H1 (cell line): ENCODE measurements around the gene SMIM9. TPM values are rescaled to one million over a fixed set of nuclear protein-coding genes. Genes with fewer than 3 reads are reported as not detected.

Source experiments
- CTCF ChIA-PET: fragments of 300-600 bp; sonication (Branson Sonifier 250); formaldehyde crosslinking; loops from one replicate; lab custom pipeline; 2021; ENCODE audit not compliant: partially characterized antibody; lab: Charles Lee
- POLR2A ChIA-PET: fragments of 300-600 bp; sonication (Branson Sonifier 250); formaldehyde crosslinking; loops from one replicate; lab custom pipeline; 2021; ENCODE audit warnings: inconsistent platforms; ENCODE audit not compliant: partially characterized antibody; lab: Charles Lee
- DNase-seq, 2 experiments: peaks; one replicate each; pipeline versions ENCODE4 v3.0.0 to v3.0.0-alpha.2; 2010 to 2022; ENCODE audit warnings: low spot score in 2 of 2, low read depth in 1 of 2, mixed read lengths in 1 of 2
- FAIRE-seq: peaks from 2 replicates; lab custom pipeline; 2011; peaks lifted over from hg19 to GRCh38; lab: Jason Lieb, UNC
- H2AFZ ChIP-seq: 2 replicates; pipeline ENCODE4 v1.8.1; 2012; ENCODE audit warnings: low read length, inconsistent platforms
- H2AK5ac ChIP-seq: 2 replicates; pipeline ENCODE4 v1.6.1; 2013; ENCODE audit warnings: low read depth, low read length
- H2BK120ac ChIP-seq: replicated peaks from 2 replicates; pipeline ENCODE3; 2013; ENCODE audit warnings: low read depth, low read length, inconsistent platforms
- H2BK12ac ChIP-seq: 2 replicates; pipeline ENCODE4 v1.6.1; 2013; ENCODE audit warnings: low read depth, low read length
- H2BK15ac ChIP-seq: 2 replicates; pipeline ENCODE4 v1.6.1; 2013; ENCODE audit warnings: low read length
- H2BK20ac ChIP-seq: 2 replicates; pipeline ENCODE4 v1.6.1; 2013; ENCODE audit warnings: low read length
- H2BK5ac ChIP-seq: 2 replicates; pipeline ENCODE4 v1.6.1; 2013; ENCODE audit warnings: low read depth, low read length
- H3K14ac ChIP-seq: 2 replicates; pipeline ENCODE4 v1.6.1; 2013; ENCODE audit warnings: inconsistent platforms; ENCODE audit not compliant: insufficient read length
- H3K18ac ChIP-seq: 2 replicates; pipeline ENCODE4 v1.6.1; 2013; ENCODE audit warnings: low read length; ENCODE audit errors: extremely low read depth
- H3K23ac ChIP-seq: 2 replicates; pipeline ENCODE4 v1.6.1; 2013; ENCODE audit warnings: inconsistent platforms; ENCODE audit not compliant: insufficient read length
- H3K23me2 ChIP-seq: 2 replicates; pipeline ENCODE4 v1.6.1; 2013; ENCODE audit warnings: low read depth, low read length
- H3K27ac ChIP-seq: 2 replicates; pipeline ENCODE4 v1.6.1; 2011; ENCODE audit warnings: low read depth, low read length, inconsistent platforms
- H3K27me3 ChIP-seq, 4 experiments: replicated peaks in 1 of 4; 1 replicate in 1 of 4; 2 replicates in 3 of 4; pipeline versions ENCODE4 v1.6.1 to v1.8.1; 2011 to 2013; ENCODE audit warnings: low read length in 3 of 4, mild to moderate bottlenecking in 3 of 4, inconsistent platforms in 2 of 4, mixed read lengths in 2 of 4, moderate library complexity in 1 of 4; ENCODE audit not compliant: control insufficient read depth in 3 of 4, insufficient read depth in 3 of 4; ENCODE audit errors: extremely low read depth in 1 of 4
- H3K36me3 ChIP-seq, 4 experiments: 2 replicates each; pipeline versions ENCODE4 v1.6.1 to v1.8.1; 2011 to 2013; ENCODE audit warnings: mild to moderate bottlenecking in 4 of 4, low read length in 3 of 4, moderate library complexity in 2 of 4, control low read depth in 1 of 4, inconsistent platforms in 1 of 4; ENCODE audit not compliant: insufficient read depth in 4 of 4, control insufficient read depth in 2 of 4
- H3K4ac ChIP-seq: replicated peaks from 2 replicates; pipeline ENCODE3; 2013; ENCODE audit warnings: low read length, low read depth, mixed read lengths, inconsistent platforms; ENCODE audit not compliant: insufficient read length
- H3K4me1 ChIP-seq, 4 experiments: replicated peaks in 1 of 4; 1 replicate in 1 of 4; 2 replicates in 3 of 4; pipeline versions ENCODE4 v1.6.1 to v1.8.1; 2011 to 2013; ENCODE audit warnings: low read length in 3 of 4, inconsistent platforms in 2 of 4, mixed read lengths in 1 of 4; ENCODE audit not compliant: insufficient read depth in 4 of 4, control insufficient read depth in 3 of 4
- H3K4me2 ChIP-seq, 2 experiments: 2 replicates each; pipeline versions ENCODE4 v1.6.1 to v1.8.1; 2011 to 2013; ENCODE audit warnings: low read depth in 2 of 2, low read length in 2 of 2, control low read depth in 1 of 2, inconsistent platforms in 1 of 2, mild to moderate bottlenecking in 1 of 2; ENCODE audit not compliant: insufficient read depth in 1 of 2
- H3K4me3 ChIP-seq, 4 experiments: fragments of 200-600, 300-600 bp in 1 of 4; sonication (generic), shearing (Covaris generic), sonication (Bioruptor Twin) in 1 of 4; 2 replicates each; pipeline versions ENCODE4 v1.5.1 to v1.8.1; 2011 to 2016; ENCODE audit warnings: low read length in 4 of 4, low read depth in 3 of 4, control low read depth in 2 of 4, inconsistent platforms in 2 of 4, mild to moderate bottlenecking in 2 of 4, mixed read lengths in 1 of 4, moderate library complexity in 1 of 4; ENCODE audit not compliant: insufficient read depth in 2 of 4; ENCODE audit errors: extremely low read depth in 1 of 4
- H3K56ac ChIP-seq: replicated peaks from 2 replicates; pipeline ENCODE3; 2013; ENCODE audit warnings: low read depth, mild to moderate bottlenecking, mixed read lengths, low read length, inconsistent platforms; ENCODE audit not compliant: insufficient read length
- H3K79me1 ChIP-seq: 2 replicates; pipeline ENCODE4 v1.6.1; 2013; ENCODE audit warnings: low read depth, low read length, control low read depth
- H3K79me2 ChIP-seq, 2 experiments: 2 replicates each; pipeline versions ENCODE4 v1.6.1 to v1.8.1; 2012 to 2013; ENCODE audit warnings: low read length in 2 of 2, mild to moderate bottlenecking in 2 of 2, inconsistent platforms in 1 of 2; ENCODE audit not compliant: insufficient read depth in 2 of 2, control insufficient read depth in 1 of 2
- H3K9ac ChIP-seq, 4 experiments: replicated peaks in 1 of 4; 1 replicate in 1 of 4; 2 replicates in 3 of 4; pipeline versions ENCODE4 v1.6.1 to v1.8.1; 2011 to 2013; ENCODE audit warnings: low read depth in 3 of 4, low read length in 3 of 4, control low read depth in 2 of 4, mild to moderate bottlenecking in 2 of 4, moderate library complexity in 2 of 4, inconsistent platforms in 1 of 4; ENCODE audit errors: extremely low read depth in 1 of 4
- H3K9me3 ChIP-seq, 2 experiments: 2 replicates each; pipeline versions ENCODE4 v1.6.1 to v1.8.1; 2012 to 2013; ENCODE audit warnings: mild to moderate bottlenecking in 2 of 2, moderate library complexity in 2 of 2, control low read depth in 1 of 2, inconsistent platforms in 1 of 2, low read depth in 1 of 2, low read length in 1 of 2, mixed read lengths in 1 of 2; ENCODE audit not compliant: insufficient read depth in 2 of 2
- H4K20me1 ChIP-seq, 2 experiments: replicated peaks in 1 of 2; 2 replicates each; pipeline versions ENCODE3 to v1.8.1; 2011 to 2013; ENCODE audit warnings: inconsistent platforms in 2 of 2, low read length in 2 of 2, mild to moderate bottlenecking in 1 of 2; ENCODE audit not compliant: insufficient read depth in 2 of 2, control insufficient read depth in 1 of 2
- H4K5ac ChIP-seq: 2 replicates; pipeline ENCODE4 v1.6.1; 2013; ENCODE audit warnings: low read length, low read depth, mixed read lengths, inconsistent platforms; ENCODE audit not compliant: insufficient read length
- H4K8ac ChIP-seq: 2 replicates; pipeline ENCODE4 v1.8.0; 2013; ENCODE audit warnings: mild to moderate bottlenecking, moderate library complexity, low read length, inconsistent platforms; ENCODE audit not compliant: insufficient read depth; ENCODE audit errors: extremely low read depth
- H4K91ac ChIP-seq: replicated peaks from 2 replicates; pipeline ENCODE3; 2013; ENCODE audit warnings: low read length, mixed read lengths, inconsistent platforms; ENCODE audit not compliant: insufficient read length
- CHD1 ChIP-seq: IDR thresholded peaks from 2 replicates; pipeline ENCODE4 v1.6.1; 2012; ENCODE audit warnings: low read depth, low read length, improper control_type of control experiment
- KDM1A ChIP-seq: fragments of 200-600, 300-600 bp; sonication (generic); IDR thresholded peaks from 2 replicates; pipeline ENCODE4 v1.7.1; 2016; ENCODE audit warnings: mild to moderate bottlenecking, low read length, borderline replicate concordance
- KDM4A ChIP-seq: IDR thresholded peaks from one replicate; pipeline ENCODE4 v1.7.1; 2012; ENCODE audit warnings: low read depth, mild to moderate bottlenecking, moderate library complexity, low read length, inconsistent platforms; ENCODE audit not compliant: severe bottlenecking
- NANOG ChIP-seq: IDR thresholded peaks from 2 replicates; pipeline ENCODE4 v1.6.1; 2011; ENCODE audit warnings: low read length, low read depth, mild to moderate bottlenecking, inconsistent platforms; ENCODE audit not compliant: insufficient read depth, poor library complexity, severe bottlenecking
- TCF12 ChIP-seq: IDR thresholded peaks from 2 replicates; pipeline ENCODE4 v1.6.1; 2011; ENCODE audit warnings: low read depth, mild to moderate bottlenecking, low read length
- polyA plus RNA-seq, 7 experiments: library from polyadenylated mRNA; depleted of rRNA in 3 of 7; stranded (reverse) in 5 of 7; unstranded in 2 of 7; fragments of >200 nt in 5 of 7; fragments of 200-250 nt in 2 of 7; gene quantifications; 1 replicate in 5 of 7; 2 replicates in 1 of 7; 4 replicates in 1 of 7; pipeline versions ENCODE4 v1.2.1 to v1.2.3, GENCODE V29; 2011 to 2013; ENCODE audit warnings: missing spikeins in 2 of 7, mixed read lengths in 2 of 7
- total RNA-seq: library from RNA; stranded (reverse); fragmentation: NEBNext Ultra II Directional; extraction: Animal tissue kit (Norgen Biotek cat#: 25700); gene quantifications from 2 replicates; pipeline ENCODE4 v1.2.1, GENCODE V29; 2021

SMIM9 gene
- total and polyA plus RNA-seq, 2 of the 8 experiments (the other 6 are each of a cell fraction or from before 2014, with no cell fraction given) = not detected

DNA sequence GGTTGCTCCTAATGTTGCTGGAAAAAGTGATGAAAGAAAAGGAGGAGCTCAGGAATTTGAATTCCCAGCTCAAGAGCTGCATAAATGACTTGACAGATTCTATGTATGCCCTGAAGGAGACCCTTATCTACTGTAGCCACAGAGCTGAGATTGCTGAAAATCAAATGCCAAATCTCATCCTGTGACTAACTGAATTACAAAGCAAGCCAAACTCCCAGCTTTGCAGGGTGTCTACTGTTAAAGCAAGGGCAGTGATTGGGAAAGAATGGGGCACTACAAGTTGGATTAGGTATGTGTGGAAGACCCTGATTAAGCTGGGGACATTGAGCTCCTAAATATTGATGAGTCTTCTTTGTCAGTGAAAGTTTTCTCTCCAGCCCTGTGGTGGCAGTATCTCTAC is 20.8 kb upstream of the SMIM9 start:
- ChIA-PET POLR2A (no interaction called here), CTCF (no interaction called here)
- no peaks in the 10 kb centered on the region for H3K9me3 ChIP-seq
- no peaks in the 10 kb centered on the region for H3K23me2 ChIP-seq
- H2BK120ac ChIP-seq = no peak overlapping the region
- no peak overlapping the region for H2BK20ac ChIP-seq
- no peak overlapping the region for H2BK5ac ChIP-seq
- no peak overlapping the region for H3K14ac ChIP-seq
- no peak overlapping the region for H2BK15ac ChIP-seq
- H4K8ac ChIP-seq = no peak overlapping the region
- no peak overlapping the region for H3K56ac ChIP-seq
- no peak overlapping the region for H2AK5ac ChIP-seq
- H3K4ac ChIP-seq = no peak overlapping the region
- H2BK12ac ChIP-seq = no peak overlapping the region
- H3K27ac ChIP-seq = no peak overlapping the region
- H3K18ac ChIP-seq = no peak overlapping the region
- no peaks in the 10 kb centered on the region for H3K79me2 ChIP-seq
- no peak overlapping the region for H3K9ac ChIP-seq
- no peak for FAIRE-seq
- H3K36me3 ChIP-seq = no peaks in the 10 kb centered on the region
- H3K23ac ChIP-seq = no peak overlapping the region
- H3K27me3 ChIP-seq = no peaks in the 10 kb centered on the region
- H2AFZ ChIP-seq = no peak overlapping the region
- no peak for DNase-seq
- H3K79me1 ChIP-seq = no peaks in the 10 kb centered on the region
- H3K4me3 ChIP-seq = no peak overlapping the region
- no peak overlapping the region for H3K4me2 ChIP-seq
- H4K91ac ChIP-seq = no peak overlapping the region
- H4K5ac ChIP-seq = no peak overlapping the region
- H3K4me1 ChIP-seq = no peaks in the 10 kb centered on the region
- H4K20me1 ChIP-seq = no peaks in the 10 kb centered on the region
- TF ChIP-seq CHD1 = no peak
- TF ChIP-seq KDM4A = no peak
- no peak for TF ChIP-seq NANOG
- TF ChIP-seq KDM1A = no peak
- no peak for TF ChIP-seq TCF12
